K562 (cell line): ENCODE data around the gene SERPINH1. TPM values are rescaled to one million over a fixed set of nuclear protein-coding genes. Genes with fewer than 3 reads are reported as not detected.

Experiments
- ARID2 ChIP-seq: fragments of 450-650 bp; IDR thresholded peaks from 2 replicates; pipeline ENCODE4 v1.6.1; 2017; ENCODE audit warnings: antibody characterized with exemption, mild to moderate bottlenecking
- CBFB ChIP-seq: sonication (generic); formaldehyde crosslinking; IDR thresholded peaks from 2 replicates; pipeline ENCODE4 v1.4.0; 2020; ENCODE audit warnings: mild to moderate bottlenecking, missing genetic modification reagents
- CTCFL ChIP-seq: IDR thresholded peaks from 2 replicates; pipeline ENCODE4 v1.6.1; 2011; ENCODE audit warnings: borderline replicate concordance, low read depth, mild to moderate bottlenecking, moderate library complexity, low read length; ENCODE audit not compliant: insufficient read depth, poor library complexity, severe bottlenecking
- NR4A1 ChIP-seq, 2 experiments: fragments of 250-450 bp in 1 of 2; fragments of 450-650 bp in 1 of 2; sonication (Bioruptor Pico) in 1 of 2; IDR thresholded peaks; 2 replicates each; pipeline versions ENCODE4 v1.4.0 to v1.6.1; 2016 to 2020; ENCODE audit warnings: mild to moderate bottlenecking in 2 of 2, missing compliant biosample characterization in 1 of 2, missing genetic modification characterization in 1 of 2, moderate library complexity in 1 of 2
- SIN3B ChIP-seq: fragments of 450-650 bp; IDR thresholded peaks from 2 replicates; pipeline ENCODE4 v1.6.1; 2017; ENCODE audit warnings: low read depth, mild to moderate bottlenecking, moderate library complexity
- ZNF316 ChIP-seq: fragments of 450-650 bp; IDR thresholded peaks from 2 replicates; pipeline ENCODE4 v1.6.1; 2016
- ZNF407 ChIP-seq: fragments of 450-650 bp; IDR thresholded peaks from 2 replicates; pipeline ENCODE4 v1.6.1; 2016; ENCODE audit warnings: low read depth
- polyA plus RNA-seq, 8 experiments: library from polyadenylated mRNA; depleted of rRNA in 4 of 8; stranded (reverse) in 5 of 8; unstranded in 3 of 8; fragments of >200 nt; fragmentation: Nextera tagmentation in 2 of 8; fragmentation: Illumina TruSeq in 1 of 8; extraction: Ambion mirVana in 2 of 8; extraction: Trizol in 1 of 8; gene quantifications; 2 replicates each; pipeline versions ENCODE4 v1.2.1 to v1.2.3, GENCODE V29; 2011 to 2014; ENCODE audit warnings: inconsistent platforms in 1 of 8, missing spikeins in 1 of 8
- total RNA-seq, 7 experiments: library from RNA; depleted of rRNA in 6 of 7; stranded (reverse); fragments of >200 nt in 6 of 7; fragmentation: Illumina TruSeq in 2 of 7; extraction: Trizol in 2 of 7; gene quantifications; 2 replicates each; pipeline versions ENCODE4 v1.2.1 to v1.2.3, GENCODE V29; 2011 to 2021; ENCODE audit warnings: low replicate concordance in 1 of 7

The SERPINH1 gene
- total and polyA plus RNA-seq, 9 of the 15 experiments (the other 6 are each of a cell fraction or from before 2014, with no cell fraction given): 2.8 to 106 (median 67.9) TPM

GRCh38 chr11:75532200-75533048 lies 29.6 kb upstream of the SERPINH1 start (continued):
- TF ChIP-seq ZNF407: no peak
- TF ChIP-seq NR4A1 (CRISPR knock-in tag; IDR thresholded peaks at IDR 0.05): no peak
- no peak for TF ChIP-seq NR4A1 (tag; IDR thresholded peaks at IDR 0.05)
- TF ChIP-seq SIN3B: 0 out of 2 replicates have a peak, but pooled peaks have one; percentile 21
- no peak for TF ChIP-seq CBFB
- peak; percentile 83; the same call in 1 of the 2 replicates for TF ChIP-seq ARID2
- TF ChIP-seq CTCFL: no peak
- TF ChIP-seq ZNF316: no peak
